ENCODE data around the gene SCGB1A1.
A peak's percentile ranks its signal among the peaks of the same experiment; 100 is the strongest.
"Not testable (repeated sequence)": the region's sequence is repeated elsewhere in the genome, so short reads cannot be mapped to it uniquely, and the experiment has no call there.

Gene SCGB1A1

DNA sequence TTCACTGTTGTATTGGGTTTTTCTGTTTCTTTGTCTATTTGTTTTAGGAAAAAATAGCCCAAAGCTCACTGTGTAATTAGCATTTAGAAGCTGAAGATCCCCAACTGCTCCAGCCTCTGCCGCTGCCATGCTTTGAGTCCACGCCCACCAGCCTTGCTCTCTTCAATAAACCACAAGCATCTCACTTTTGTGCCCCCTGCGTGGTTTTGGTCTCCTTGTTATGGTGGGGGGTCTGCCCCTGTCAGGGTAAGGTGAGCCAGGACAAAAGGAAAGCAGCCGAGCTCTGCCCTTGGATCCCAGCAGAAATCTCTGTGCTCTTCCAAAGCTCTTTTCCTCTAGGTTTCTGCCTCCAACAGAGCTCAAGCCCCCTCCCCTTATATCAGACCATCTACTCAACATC is 4.2 kb downstream of the SCGB1A1 start:
- DNase-seq = no peak

DNA sequence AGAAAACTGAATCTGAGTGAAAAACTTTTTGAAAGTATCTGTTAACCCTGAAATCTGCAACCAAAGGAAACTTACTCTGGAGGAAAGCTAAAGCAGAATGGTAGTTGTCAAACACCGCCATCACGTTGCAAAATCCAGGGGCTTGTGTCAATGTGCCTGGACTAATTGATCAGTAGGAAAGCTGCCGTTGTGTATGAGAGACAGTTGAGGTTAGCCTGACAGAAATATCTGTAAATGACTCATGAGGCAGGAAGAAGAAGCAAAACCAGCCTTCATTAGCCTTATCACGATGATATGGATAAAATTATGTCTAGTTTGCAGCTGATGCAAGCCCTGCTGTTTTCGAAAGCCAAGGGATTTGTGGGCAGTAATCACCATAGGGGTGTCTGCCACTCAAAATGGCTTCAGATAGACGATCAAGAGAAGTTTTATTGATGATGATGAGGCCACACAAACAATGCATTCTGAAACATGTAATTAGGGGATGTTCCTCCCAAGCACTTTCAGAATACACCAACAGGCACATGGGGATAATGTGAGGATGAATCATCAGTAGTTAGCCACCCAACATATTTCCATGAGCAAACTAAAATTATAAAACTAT is 8.9 kb downstream of the SCGB1A1 start:
- no peak for DNase-seq

DNA sequence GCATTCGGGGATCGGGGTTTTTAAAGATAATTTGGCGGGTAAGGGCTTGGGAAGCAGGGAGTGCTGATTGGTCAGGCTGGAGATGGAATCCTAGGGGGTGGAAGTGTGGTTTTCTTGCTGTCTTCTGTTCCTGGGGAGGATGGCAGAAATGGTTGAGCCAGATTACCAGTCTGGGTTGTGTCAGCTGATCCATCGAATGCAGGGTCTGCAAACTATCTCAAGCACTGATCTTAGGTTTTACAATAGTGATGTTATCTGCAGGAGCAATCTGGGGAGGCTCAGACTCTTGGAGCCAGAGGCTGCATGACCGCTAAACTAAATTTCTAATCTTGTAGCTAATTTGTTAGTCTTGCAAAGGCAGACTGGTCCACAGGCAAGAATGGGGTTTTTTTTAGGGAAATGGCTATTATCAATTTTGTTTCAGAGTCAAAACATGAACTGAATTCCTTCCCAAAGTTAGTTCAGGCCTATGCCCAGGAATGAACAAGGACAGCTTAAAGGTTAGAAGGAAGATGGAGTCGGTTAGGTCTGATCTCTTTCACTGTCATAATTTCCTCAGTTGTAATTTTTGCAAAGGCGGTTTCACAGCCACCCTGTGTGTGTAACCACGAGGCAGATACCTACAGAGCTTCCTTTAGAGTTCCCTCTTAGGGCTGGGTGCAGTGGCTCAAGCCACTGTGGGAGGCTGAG is 10.2 kb downstream of the SCGB1A1 start:
- DNase-seq = no peak

DNA sequence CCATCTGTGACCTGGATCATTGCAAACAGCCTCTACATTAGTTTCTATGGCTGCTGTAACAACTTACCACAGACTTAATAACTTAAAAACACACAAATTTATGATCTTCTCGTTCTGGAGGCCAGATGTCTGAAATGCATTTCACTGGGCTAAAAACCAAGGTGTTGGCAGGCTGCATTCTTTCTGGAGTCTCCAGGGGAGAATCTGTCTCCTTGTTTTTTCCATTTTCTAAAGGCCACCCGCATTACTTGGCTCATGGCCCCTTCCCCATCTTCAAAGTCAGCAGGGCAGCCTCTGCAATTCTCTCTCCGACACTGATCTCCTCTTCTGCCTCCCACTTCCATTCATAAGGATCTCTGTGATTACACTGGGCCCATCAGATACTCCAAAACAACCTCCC is 11.6 kb downstream of the SCGB1A1 start:
- no peak for DNase-seq

DNA sequence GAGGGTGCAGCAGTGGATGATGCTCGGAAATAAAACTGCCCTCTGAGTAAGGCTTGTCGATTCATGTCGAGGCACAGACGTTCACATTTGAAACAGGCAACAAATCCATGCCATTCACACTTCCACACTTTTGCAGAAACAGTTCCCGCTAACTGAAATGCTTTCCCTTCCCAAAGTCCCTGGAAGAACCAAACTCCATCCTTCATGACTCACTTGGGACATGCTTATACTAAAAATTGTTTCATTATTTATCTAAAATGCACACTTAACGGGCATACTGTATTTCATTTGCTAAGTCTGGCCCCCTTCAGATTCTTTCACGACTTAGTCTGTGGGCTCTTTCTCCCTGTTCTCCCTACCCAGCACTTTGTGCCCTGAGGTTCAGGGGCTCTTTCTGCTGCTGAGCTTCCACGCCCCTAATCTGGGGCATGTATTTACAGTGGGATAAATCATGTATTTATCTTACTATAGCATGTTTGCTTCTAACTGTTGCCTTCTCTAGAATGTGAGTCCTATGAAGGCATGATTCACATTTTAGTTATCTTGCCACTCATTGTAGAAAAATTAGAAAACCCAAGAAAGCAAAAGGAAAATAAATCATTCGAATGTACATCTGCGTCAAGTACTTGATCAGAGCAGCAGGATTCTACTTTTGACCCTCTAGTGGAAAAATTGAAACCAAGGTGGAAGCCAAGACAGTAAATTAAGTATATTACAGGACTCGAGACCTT is 12.5 kb downstream of the SCGB1A1 start:
- no peak for DNase-seq

DNA sequence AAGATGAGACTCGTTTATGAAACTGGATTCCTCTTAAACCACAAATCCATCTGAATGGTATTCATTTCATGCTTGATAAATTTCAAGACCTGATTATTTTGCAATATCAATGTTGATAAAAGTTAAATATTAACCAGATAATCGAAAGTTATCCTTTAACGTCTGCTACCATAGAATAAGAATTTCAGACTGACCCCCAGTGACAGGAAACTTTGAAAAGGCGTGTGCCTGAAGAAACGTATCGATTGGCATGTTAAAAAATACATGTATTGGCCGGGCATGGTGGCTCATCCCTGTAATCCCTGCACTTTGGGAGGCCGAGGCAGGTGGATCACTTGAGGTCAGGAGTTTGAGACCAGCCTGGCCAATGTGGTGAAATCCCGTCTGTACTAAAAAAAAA is 13.9 kb downstream of the SCGB1A1 start:
- DNase-seq = no peak

DNA sequence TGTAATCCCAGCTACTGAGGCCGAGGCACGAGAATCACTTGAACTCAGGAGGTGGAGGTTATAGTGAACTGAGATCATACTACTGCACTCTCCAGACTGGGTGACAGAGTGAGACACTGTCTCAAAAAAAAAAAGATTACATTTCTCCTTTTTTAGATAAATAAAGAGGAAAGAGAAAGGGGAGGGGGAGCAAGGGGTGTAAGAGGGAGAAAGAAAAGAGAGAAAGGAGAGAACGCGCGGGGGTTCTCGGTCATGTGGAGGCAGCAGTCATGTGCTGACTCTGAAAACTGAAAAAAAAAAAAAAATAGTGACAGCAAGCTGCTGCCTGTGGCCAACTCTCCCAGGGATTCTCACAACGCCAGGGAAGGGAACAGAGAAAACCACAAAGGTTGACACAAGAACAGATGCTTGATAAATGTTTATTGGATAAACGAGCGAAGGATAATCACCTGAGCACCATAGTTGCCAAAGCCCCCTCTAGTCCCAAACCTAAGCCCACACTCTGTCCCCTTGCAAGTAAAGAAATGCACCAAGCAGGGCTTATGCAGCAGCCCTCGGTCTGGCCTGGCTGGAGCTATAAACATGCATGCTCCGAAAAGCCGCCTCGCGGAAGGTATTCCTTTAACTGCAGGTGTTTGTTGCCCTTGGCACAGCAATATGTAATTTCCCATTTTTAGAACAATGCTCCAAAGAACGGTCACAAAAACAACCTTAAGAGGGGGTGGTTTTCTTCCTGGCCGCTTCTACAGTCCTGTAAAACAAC is 14.5 kb downstream of the SCGB1A1 start:
- DNase-seq = no peak

DNA sequence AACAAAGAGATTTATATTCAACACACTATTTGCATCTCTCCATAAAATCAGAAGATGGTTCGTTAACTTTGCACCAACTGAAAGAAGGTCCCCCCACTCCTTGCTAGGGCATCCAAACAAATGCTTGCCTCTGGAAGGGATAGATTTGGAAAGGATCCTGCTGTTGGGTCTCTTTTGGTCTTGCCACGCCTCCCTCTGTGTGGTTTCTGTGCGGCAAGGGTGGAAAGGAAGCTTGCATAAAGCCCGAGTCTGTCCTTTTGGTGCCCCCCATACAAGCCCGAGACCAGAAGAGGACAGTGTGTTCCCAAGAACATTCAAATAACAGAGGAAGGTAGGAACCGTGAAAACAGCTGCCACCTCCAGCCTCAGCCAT is 15.1 kb downstream of the SCGB1A1 start:
- no peak for DNase-seq

DNA sequence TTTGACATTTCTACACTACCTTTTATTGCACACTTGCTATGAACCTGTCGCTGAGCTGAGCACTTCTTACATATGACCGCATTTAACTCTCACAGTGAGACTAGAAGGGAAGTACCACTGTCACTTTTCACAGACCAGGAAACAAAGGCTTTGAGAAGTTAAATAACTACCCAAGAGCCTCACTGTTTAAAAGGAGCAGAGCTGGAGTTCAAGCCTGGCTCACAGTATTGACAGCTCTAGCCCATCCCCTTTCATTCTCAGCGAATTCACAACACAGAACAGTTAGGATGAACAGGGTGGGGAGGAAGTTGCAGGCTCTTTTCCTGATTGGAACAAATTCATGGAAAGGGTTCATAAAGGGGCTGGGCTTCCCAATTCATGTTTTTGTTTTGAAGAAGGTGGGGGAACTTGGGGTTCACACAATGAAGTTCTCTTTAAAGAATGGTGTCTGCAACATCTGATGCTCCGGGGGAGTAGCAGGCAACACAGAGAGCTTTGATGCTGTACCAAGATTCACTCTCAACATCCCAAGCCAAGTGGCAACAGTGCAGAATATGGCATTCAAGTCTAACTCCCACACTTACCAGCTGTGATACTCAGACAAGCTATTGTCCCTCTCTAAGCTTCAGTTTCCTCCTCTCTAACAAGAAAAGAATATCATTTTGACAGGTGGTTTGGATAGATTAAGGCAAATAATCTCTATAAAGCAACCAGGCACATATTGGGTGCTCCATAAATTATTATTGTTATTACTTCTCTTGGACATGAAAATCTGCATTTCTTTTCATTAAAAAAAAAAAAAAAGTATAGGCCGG is 17.2 kb downstream of the SCGB1A1 start:
- DNase-seq = no peak

DNA sequence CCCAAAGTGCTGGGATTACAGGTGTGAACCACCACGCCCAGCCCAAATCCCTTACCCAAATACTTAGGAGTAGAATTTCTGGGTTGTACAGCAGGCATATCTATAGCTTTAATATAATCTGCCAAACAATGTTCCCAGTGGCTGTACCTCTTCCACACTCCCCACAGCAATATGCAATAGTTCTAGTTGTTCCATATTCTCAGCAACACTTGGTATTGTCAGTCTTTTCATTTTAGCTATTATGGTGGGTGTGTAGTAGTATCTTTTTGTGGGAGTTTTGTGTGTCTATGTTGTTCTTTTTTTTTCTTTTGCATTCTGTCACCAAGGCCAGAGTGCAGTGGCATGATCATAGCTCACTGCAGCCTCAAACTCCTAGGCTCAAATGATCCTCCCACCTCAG is 18.8 kb downstream of the SCGB1A1 start:
- no peak for DNase-seq

DNA sequence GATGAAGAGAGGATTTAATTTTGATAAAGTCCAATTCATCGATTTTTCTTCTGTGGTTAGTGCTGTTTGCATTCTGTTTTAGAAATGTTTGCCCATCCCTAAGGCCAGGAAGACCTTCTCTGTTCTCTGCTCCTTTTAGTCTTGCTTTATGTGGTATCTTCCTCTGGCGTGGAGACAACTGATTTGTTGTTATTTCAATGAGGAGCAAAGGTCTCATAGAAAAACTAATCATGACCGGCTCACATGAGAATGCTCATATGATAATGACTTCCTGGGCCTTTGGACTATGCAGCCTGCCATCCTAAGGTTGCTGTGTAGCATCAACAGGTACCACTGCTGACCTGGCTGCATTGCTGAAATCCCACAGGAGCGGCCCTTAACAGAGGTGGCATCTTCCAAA is 19.8 kb downstream of the SCGB1A1 start:
- DNase-seq = no peak

DNA sequence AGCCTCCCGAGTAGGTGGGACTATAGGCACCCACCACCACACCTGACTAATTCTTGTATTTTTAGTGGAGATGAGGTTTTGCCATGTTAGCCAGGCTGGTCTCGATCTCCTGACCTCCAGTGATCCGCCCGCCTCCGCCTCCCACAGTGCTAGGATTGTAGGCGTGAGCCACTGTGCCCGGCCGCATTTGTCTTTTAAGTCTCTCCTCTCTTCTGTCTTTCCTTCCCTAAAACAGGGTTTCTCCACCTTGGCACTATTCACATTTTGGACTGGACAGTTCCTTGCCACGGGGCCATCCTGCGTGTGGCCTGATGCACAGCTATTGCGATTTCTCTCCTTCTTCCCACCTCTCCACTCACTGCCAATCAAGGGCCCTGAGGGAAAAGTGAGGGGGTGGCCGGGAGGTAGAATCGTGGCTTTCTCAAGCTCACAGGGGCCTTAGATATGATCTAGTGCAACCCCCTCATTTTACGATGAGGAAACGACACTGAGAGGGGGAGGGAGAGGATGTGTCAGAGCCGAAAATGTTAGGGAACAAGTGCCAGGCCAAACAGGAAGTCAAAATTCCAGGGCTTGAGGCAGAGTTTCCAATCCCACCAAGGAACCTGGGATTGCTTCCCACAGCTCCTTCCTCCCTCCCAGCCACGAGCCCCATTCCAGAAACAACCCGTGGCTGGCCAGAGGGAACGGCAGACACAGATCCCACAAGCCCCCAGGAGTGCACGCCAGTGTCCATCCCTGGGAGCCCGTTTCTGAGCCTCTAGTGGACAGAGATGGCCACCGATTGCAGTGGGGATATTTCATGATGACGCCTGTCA is 21.2 kb downstream of the SCGB1A1 start:
- no peak for DNase-seq

DNA sequence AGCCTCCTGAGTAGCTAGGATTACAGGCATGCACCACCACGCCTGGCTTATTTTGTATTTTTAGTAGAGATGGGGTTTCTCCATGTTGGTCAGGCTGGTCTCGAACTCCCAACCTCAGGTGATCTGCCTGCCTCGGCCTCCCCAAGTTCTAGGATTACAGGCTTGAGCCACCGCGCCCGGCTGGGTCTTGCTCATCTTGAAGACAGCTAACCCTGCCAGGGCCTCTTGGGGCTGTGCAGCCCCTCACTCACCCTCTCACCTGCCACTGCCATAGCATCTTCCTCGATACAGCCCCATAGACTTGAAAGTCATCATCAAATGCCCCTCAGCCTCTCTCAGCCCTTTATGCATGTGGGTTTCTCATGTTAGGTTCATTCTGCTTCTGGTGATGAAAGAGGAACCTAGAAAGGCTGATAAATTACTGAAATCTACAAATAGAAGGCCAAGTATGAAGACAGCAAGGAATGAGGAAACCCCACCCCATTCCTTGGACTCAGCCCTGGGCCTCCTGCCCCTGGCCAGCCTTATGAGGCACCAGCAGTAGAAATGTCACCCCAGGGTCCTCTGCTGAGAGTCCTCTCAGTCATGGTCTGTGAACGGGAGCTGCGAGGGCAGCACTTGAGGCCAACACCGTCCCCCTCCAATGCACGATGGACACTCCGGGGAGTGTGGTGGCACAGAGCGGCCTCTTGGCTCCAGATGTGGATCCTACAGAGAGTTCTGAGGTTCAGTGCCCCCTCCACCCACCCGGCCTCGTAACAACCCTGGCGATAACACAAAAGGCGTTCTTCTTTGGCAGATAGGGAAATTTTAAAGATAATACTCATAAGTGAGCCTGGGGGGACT is 24.8 kb downstream of the SCGB1A1 start:
- DNase-seq = no peak

DNA sequence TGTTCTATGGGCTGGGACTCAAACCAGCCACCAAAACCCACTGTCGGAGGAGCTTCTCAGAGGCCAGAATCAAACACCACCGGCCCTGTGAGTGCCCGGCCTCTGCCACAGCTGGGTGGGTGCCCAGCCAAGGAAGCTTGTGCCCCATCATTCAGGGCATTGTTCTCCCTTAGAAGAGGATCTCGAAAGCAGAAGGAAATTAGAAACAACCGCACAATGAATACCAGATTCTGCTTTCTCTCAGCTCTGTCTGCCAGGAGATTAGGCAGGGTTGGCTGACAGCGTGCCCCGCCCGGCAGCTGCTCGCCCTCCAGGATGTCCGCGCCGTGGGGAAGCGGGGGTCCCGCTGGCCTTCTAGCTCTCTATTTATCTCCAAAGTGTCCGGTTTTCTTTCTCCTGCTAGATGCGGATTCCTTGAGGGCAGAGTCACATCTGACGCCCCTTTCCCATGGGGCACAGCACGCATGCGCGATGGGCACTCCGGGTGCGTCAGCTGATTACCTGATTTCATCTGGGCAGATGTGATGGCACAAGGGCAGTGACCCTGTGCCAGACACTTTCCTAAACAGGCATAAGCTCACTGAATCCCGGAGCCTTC is 25.5 kb downstream of the SCGB1A1 start:
- DNase-seq = peak; percentile 20

DNA sequence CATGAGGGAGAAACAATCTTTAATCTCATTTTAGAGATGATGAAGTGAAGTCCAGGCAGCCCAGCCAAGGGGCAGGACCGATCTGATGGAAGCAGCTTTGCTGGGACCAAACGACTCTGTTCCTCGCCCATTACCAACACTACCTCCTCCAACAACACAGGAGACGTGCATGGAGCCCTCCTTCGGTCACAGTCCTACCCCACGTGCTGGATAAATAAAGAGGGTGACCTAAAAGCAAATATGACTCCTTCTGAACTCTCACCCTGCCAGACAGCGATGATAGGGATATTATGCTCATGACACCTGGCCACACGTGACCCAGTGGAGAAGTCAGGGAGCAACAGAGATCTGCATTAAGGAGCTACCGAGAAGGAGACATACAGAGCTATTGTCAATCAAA is 26.0 kb downstream of the SCGB1A1 start:
- no peak for DNase-seq

DNA sequence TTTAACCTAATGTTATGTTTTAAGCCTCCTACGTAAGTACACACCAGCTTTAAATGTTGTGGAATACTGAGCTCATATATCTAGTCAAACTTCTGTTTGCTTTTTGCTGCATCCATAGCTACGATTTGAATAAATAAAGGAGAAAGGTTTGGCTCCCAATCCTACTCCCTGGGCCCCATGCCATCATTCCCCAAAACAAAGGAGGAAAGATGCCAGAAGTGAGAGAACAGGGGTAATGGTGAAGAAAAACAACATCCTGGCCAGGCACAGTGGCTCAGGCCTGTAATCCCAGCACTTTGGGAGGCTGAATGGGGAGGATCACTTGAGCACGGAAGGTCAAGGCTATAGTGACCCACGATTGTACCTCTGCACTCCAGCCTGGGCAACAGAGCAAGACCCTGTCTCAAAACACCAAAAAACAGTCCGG is 26.5 kb downstream of the SCGB1A1 start:
- no peak for DNase-seq

DNA sequence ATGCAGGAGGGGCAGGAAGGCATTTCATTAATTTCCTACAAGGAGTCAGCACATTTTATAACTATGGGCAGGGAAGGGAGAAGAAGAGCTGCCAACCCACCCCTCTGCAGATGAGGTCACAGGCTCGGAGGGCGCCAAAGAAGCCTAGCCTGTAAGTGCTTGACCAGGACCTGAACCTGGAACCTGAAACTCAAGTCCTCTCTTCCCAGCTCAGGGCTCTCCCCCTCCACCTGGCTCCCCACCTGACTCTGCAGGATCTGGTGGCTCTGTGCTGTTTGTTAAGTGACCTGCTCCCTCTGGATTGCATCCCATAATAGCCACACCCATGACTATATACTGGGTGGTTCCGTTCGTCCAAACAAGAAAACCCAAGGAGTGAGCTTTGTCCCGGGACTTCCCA is 27.3 kb downstream of the SCGB1A1 start:
- DNase-seq = no peak

DNA sequence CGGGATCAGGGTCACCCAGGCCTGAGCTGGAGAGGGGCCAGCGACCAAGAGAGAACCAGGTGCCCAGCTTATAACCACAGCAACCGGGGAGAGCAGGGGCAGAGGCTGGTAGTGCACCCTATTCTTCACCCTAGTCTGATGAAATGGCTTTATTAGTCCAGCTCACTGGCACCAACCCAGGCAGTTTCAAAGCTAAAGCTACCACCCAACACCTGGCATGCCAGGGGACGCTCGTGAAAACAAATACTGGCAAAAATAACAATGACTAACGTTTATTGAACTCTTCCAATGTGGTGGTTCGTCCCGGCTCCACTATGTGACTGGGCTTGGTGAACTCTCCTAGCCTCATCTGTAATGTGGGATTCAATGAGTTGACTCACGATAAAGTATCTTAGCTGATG is 30.6 kb downstream of the SCGB1A1 start:
- no peak for DNase-seq

DNA sequence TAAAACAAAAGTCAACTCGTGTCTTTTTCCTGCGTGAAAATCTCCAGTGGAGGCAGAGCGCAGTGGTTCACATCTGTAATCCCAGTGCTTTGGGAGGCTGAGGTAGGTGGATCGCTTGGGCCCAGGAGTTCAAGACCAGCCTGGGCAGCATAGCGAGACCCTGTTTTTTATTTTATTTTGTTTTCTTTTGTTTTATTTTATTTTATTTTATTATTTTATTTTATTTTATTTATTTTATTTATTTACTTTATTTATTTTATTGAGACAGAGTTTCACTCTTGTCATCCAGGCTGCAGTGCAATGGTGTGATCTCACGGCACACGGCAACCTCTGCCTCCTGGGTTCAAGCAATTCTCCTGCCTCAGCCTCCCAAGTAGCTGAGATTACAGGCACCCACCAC is 31.1 kb downstream of the SCGB1A1 start:
- not testable (repeated sequence) for DNase-seq

DNA sequence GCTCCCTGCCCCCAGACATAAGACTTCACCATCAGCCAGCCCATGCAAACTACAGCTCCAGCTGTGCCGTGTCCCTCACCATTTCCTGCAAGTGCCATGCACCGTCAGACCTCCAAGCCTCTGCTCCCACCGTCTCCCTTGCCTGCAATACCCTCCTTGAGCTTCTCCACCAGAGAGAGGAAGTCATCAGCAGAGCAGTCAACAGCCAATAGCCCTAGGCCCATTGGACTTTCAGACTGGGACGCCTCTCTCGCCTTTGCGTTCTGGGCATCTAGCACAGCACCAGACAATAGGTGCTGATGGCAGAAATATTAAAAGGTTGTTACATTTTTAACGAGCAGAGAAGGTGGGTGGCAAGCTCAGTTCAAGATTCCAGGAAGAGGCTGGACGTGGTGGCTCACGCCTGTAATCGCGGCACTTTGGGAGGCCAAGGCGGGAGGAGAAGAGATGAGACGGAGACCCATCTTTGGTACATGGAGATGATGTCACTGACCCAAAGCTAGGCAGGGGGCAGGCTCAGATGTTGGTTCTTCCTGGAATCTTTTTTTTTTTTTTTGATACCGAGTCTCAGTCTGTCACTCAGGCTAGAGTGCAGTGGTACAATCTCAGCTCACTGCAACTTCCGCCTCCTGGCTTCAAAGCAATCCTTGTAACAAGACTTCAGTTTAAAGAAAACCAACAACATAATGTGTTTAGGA is 31.9 kb downstream of the SCGB1A1 start:
- DNase-seq = no peak
